Measurements from ENCODE around the gene SPSB2.

Gene SPSB2, protein sequence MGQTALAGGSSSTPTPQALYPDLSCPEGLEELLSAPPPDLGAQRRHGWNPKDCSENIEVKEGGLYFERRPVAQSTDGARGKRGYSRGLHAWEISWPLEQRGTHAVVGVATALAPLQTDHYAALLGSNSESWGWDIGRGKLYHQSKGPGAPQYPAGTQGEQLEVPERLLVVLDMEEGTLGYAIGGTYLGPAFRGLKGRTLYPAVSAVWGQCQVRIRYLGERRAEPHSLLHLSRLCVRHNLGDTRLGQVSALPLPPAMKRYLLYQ

DNA sequence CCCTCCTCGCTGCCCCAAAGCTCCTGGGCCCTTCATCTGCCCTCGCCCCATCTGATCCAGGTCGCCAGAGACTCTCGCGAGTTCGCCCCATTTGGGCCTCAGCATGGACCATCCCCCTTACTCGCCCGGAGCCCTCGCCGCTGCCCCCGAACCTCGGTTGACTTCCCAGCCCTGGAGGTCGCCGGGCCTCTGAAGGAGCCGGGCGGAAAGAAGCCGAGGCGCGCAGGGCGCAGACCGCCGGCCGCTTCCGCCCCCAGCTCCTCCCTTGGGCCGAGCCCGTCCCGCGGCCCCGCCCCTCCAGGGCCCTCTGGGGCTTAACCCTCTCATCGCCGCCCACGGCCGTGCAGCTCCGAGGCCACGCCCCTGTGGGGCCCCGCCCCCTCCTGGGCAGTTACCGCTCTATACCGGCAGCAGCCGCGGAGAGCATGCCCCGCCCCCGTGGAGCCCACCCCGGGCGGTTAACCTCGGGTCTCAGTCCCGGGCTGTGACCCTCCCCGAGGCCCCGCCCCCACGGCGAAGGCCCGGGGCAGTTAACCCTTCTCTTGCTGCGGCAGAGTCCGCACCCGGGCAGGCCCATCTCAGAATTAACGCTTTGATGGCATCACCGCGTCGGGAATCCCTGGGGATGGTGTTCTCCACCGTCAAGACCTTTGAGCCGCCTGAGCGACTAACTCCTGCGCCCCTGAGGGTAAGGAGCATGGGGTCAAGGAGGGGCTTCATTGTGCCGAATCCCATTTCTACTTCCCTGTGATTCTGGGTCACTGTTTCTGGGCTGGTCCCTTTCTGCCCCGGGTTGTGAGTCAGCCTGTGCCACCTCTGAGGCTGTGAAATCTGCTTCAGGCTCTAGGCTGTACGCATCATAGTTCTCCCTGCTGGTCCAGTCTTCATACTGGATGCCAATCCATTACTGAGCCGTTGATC is at the start of gene SPSB2:
TSS of gene SPSB2 (minus strand) at position 210 of the 921 bp plus-strand sequence. CDS start 402 bp downstream, outside the sequence.
- Histone ChIP-seq H2AFZ (ENCODE audit: low read length) (peak within 1 kb of the TSS; percentile 92), H3K4me3 (ENCODE audit: low read length, poor library complexity, severe bottlenecking) (peak within 1 kb of the TSS; percentile 94), H3K9ac (ENCODE audit: low read depth, low read length, poor library complexity, severe bottlenecking) (peak within 1 kb of the TSS; percentile 92), H3K36me3 (ENCODE audit: insufficient read depth, low read length) (peaks cover 25% of the 10 kb centered on the region; the same call in 1 of the 2 replicates), H4K20me1 (ENCODE audit: insufficient read depth, low read length, poor library complexity, severe bottlenecking) (peaks cover 46% of the 10 kb centered on the region), H3K9me3 (ENCODE audit: insufficient read depth, low read depth, low read length) (no peaks in the 10 kb centered on the region), H3K27me3 (ENCODE audit: insufficient read depth, low read length, poor library complexity, severe bottlenecking) (no peaks in the 10 kb centered on the region), H3F3A (ENCODE audit: low read depth) (peaks cover 5% of the 10 kb centered on the region; the same call in 1 of the 2 replicates), H3K9me2 (replicated peaks; ENCODE audit: low read depth, low read length) (no peaks in the 10 kb centered on the region), H3K79me2 (ENCODE audit: insufficient read depth, low read length) (peaks cover 51% of the 10 kb centered on the region), H3K4me2 (ENCODE audit: low read depth, low read length, poor library complexity, severe bottlenecking) (peak within 1 kb of the TSS; percentile 98), H3K4me1 (ENCODE audit: insufficient read depth, low read length, poor library complexity, severe bottlenecking) (peaks cover 36% of the 10 kb centered on the region)
- TF ChIP-seq EZH2phosphoT487 (IDR thresholded peaks at IDR 0.05; ENCODE audit: borderline replicate concordance): no peak
- TF ChIP-seq, protein P1, sequence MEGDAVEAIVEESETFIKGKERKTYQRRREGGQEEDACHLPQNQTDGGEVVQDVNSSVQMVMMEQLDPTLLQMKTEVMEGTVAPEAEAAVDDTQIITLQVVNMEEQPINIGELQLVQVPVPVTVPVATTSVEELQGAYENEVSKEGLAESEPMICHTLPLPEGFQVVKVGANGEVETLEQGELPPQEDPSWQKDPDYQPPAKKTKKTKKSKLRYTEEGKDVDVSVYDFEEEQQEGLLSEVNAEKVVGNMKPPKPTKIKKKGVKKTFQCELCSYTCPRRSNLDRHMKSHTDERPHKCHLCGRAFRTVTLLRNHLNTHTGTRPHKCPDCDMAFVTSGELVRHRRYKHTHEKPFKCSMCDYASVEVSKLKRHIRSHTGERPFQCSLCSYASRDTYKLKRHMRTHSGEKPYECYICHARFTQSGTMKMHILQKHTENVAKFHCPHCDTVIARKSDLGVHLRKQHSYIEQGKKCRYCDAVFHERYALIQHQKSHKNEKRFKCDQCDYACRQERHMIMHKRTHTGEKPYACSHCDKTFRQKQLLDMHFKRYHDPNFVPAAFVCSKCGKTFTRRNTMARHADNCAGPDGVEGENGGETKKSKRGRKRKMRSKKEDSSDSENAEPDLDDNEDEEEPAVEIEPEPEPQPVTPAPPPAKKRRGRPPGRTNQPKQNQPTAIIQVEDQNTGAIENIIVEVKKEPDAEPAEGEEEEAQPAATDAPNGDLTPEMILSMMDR (conservative IDR thresholded peaks at IDR 0.05; ENCODE audit: low read length): no peak

DNA sequence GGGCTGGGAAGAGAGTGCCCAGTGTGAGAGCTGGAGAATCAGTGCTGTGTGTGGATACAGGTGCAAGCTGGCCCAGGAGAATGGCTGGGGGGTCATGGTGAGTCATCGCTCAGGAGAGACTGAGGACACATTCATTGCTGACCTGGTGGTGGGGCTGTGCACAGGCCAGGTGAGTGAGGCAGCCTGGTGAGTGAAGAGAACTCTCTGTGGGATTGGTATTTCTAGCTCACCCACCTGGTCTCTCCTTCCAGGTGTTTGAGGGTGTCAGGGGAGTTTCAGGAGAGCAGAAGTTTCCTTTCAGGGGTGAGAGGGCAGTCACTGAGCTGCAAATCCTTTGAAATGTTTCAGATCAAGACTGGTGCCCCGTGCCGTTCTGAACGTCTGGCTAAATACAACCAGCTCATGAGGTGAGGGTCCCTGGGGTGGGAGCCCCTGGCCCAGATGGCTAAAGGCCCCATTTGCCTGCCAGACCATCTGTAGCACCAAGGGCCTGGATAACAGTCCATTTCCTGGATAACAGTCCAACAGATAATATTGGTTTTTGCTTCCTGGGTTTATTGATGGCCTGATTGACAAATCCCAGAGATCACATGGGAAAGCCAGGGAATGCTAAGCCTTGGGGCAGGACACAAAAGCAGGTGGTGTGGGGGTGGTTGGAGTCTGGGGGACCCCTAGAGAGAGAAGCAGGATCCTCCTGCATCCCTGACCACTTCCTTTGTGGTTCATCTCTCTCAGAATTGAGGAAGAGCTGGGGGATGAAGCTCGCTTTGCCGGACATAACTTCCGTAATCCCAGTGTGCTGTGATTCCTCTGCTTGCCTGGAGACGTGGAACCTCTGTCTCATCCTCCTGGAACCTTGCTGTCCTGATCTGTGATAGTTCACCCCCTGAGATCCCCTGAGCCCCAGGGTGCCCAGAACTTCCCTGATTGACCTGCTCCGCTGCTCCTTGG is 49.2 kb upstream of the SPSB2 start:
- H3K4me1 ChIP-seq (ENCODE audit: insufficient read depth, low read length, poor library complexity, severe bottlenecking): peaks cover 36% of the 10 kb centered on the region
- peaks cover 18% of the 10 kb centered on the region for H3K79me2 ChIP-seq (ENCODE audit: insufficient read depth, low read length)
- H3K36me3 ChIP-seq (ENCODE audit: insufficient read depth, low read length): peaks cover 24% of the 10 kb centered on the region; the same call in 1 of the 2 replicates
- no peak overlapping the region for H3K4me2 ChIP-seq (ENCODE audit: low read depth, low read length, poor library complexity, severe bottlenecking)
- no peaks in the 10 kb centered on the region for H3K9me3 ChIP-seq (ENCODE audit: insufficient read depth, low read depth, low read length)
- H3K9ac ChIP-seq (ENCODE audit: low read depth, low read length, poor library complexity, severe bottlenecking): no peak overlapping the region
- no peak overlapping the region for H3K4me3 ChIP-seq (ENCODE audit: low read length, poor library complexity, severe bottlenecking)
- H3K27me3 ChIP-seq (ENCODE audit: insufficient read depth, low read length, poor library complexity, severe bottlenecking): no peaks in the 10 kb centered on the region
- H2AFZ ChIP-seq (ENCODE audit: low read length): no peak overlapping the region
- H3K9me2 ChIP-seq (replicated peaks; ENCODE audit: low read depth, low read length): no peaks in the 10 kb centered on the region
- H3F3A ChIP-seq (ENCODE audit: low read depth): no peaks in the 10 kb centered on the region
- TF ChIP-seq, protein P1 (conservative IDR thresholded peaks at IDR 0.05; ENCODE audit: low read length): no peak
- TF ChIP-seq EZH2phosphoT487 (IDR thresholded peaks at IDR 0.05; ENCODE audit: borderline replicate concordance): no peak
- peaks cover 1% of the 10 kb centered on the region for H4K20me1 ChIP-seq (ENCODE audit: insufficient read depth, low read length, poor library complexity, severe bottlenecking)

DNA sequence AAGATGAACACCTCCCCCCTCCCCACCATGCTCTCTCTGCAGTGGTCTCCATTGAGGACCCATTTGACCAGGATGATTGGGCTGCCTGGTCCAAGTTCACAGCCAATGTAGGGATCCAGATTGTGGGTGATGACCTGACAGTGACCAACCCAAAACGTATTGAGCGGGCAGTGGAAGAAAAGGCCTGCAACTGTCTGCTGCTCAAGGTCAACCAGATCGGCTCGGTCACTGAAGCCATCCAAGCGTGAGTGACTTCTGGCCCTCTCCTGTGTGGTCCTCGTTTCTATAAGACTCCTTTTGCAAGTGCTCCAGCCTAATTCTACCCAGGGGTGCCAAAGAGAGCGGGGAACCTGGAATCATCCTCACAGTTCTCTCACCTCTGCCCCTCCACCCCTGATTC is 48.4 kb upstream of the SPSB2 start:
- H3F3A ChIP-seq (ENCODE audit: low read depth): no peaks in the 10 kb centered on the region
- H3K79me2 ChIP-seq (ENCODE audit: insufficient read depth, low read length): peaks cover 17% of the 10 kb centered on the region; the same call in 1 of the 2 replicates
- H3K4me3 ChIP-seq (ENCODE audit: low read length, poor library complexity, severe bottlenecking): no peak overlapping the region
- no peak overlapping the region for H3K4me2 ChIP-seq (ENCODE audit: low read depth, low read length, poor library complexity, severe bottlenecking)
- no peak overlapping the region for H2AFZ ChIP-seq (ENCODE audit: low read length)
- no peak for TF ChIP-seq EZH2phosphoT487 (IDR thresholded peaks at IDR 0.05; ENCODE audit: borderline replicate concordance)
- TF ChIP-seq, protein P1 (conservative IDR thresholded peaks at IDR 0.05; ENCODE audit: low read length): no peak
- peaks cover 29% of the 10 kb centered on the region; the same call in 1 of the 2 replicates for H3K36me3 ChIP-seq (ENCODE audit: insufficient read depth, low read length)
- no peak overlapping the region for H3K9ac ChIP-seq (ENCODE audit: low read depth, low read length, poor library complexity, severe bottlenecking)
- H3K4me1 ChIP-seq (ENCODE audit: insufficient read depth, low read length, poor library complexity, severe bottlenecking): peaks cover 34% of the 10 kb centered on the region
- no peaks in the 10 kb centered on the region for H3K9me3 ChIP-seq (ENCODE audit: insufficient read depth, low read depth, low read length)
- H4K20me1 ChIP-seq (ENCODE audit: insufficient read depth, low read length, poor library complexity, severe bottlenecking): peaks cover 9% of the 10 kb centered on the region
- H3K27me3 ChIP-seq (ENCODE audit: insufficient read depth, low read length, poor library complexity, severe bottlenecking): no peaks in the 10 kb centered on the region
- H3K9me2 ChIP-seq (replicated peaks; ENCODE audit: low read depth, low read length): no peaks in the 10 kb centered on the region
